ENCODE data around the gene PARD3B.
"Not testable (repeated sequence)": the region's sequence is repeated elsewhere in the genome, so short reads cannot be mapped to it uniquely, and the experiment has no call there.

PARD3B gene

GRCh38 chr2:205218056-205218455 lies 672.8 kb downstream of the PARD3B start:
- DNase-seq (no peak), ATAC-seq (replicated peaks) (no peak)
- Mint-ChIP-seq H3K27ac (no peak overlapping the region), H3K9me3 (no peaks in the 10 kb centered on the region), H3K4me1 (no peaks in the 10 kb centered on the region), H3K27me3 (no peaks in the 10 kb centered on the region), H3K4me3 (no peak overlapping the region), H3K36me3 (no peaks in the 10 kb centered on the region)

GRCh38 chr2:205218816-205219215 lies 673.5 kb downstream of the PARD3B start:
- DNase-seq; H3K36me3 Mint-ChIP-seq; H3K27ac Mint-ChIP-seq; H3K27me3 Mint-ChIP-seq; ATAC-seq (replicated peaks); H3K4me3 Mint-ChIP-seq; H3K9me3 Mint-ChIP-seq; H3K4me1 Mint-ChIP-seq: not testable (repeated sequence)

GRCh38 chr2:205220559-205220958 lies 675.3 kb downstream of the PARD3B start:
- Mint-ChIP-seq H3K4me3 (no peak overlapping the region), H3K9me3 (no peaks in the 10 kb centered on the region), H3K27me3 (no peaks in the 10 kb centered on the region), H3K4me1 (no peaks in the 10 kb centered on the region), H3K36me3 (no peaks in the 10 kb centered on the region), H3K27ac (no peak overlapping the region)
- no peak for ATAC-seq (replicated peaks)
- DNase-seq = no peak

GRCh38 chr2:205232086-205232485 lies 686.8 kb downstream of the PARD3B start:
- H3K9me3 Mint-ChIP-seq = peaks cover 0 to 3% of the 10 kb centered on the region in 2 donors
- DNase-seq = no peak

GRCh38 chr2:205235434-205235833 lies 690.2 kb downstream of the PARD3B start:
- H3K27me3 Mint-ChIP-seq = no peaks in the 10 kb centered on the region
- no peaks in the 10 kb centered on the region for H3K36me3 Mint-ChIP-seq
- DNase-seq = no peak
- H3K4me1 Mint-ChIP-seq = no peaks in the 10 kb centered on the region
- H3K27ac Mint-ChIP-seq = no peak overlapping the region
- H3K9me3 Mint-ChIP-seq = no peaks in the 10 kb centered on the region
- no peak overlapping the region for H3K4me3 Mint-ChIP-seq
- ATAC-seq (replicated peaks) = no peak

More at GRCh38 chr2:205232086-205232485, 686.8 kb downstream of the PARD3B start:
- no peak overlapping the region for H3K27ac Mint-ChIP-seq
- H3K4me1 Mint-ChIP-seq = no peaks in the 10 kb centered on the region
- ATAC-seq (replicated peaks) = no peak
- H3K36me3 Mint-ChIP-seq = no peaks in the 10 kb centered on the region
- H3K4me3 Mint-ChIP-seq = no peak overlapping the region
- H3K27me3 Mint-ChIP-seq = peaks cover 0 to 6% of the 10 kb centered on the region in 2 donors

GRCh38 chr2:205237524-205237923 lies 692.2 kb downstream of the PARD3B start:
- no peaks in the 10 kb centered on the region for H3K4me1 Mint-ChIP-seq
- H3K36me3 Mint-ChIP-seq = no peaks in the 10 kb centered on the region
- no peak overlapping the region for H3K4me3 Mint-ChIP-seq
- DNase-seq = no peak
- no peak for ATAC-seq (replicated peaks)
- H3K27ac Mint-ChIP-seq = no peak overlapping the region
- H3K27me3 Mint-ChIP-seq = no peaks in the 10 kb centered on the region
- no peaks in the 10 kb centered on the region for H3K9me3 Mint-ChIP-seq

GRCh38 chr2:205245001-205245400 lies 699.7 kb downstream of the PARD3B start:
- no peak overlapping the region for H3K27ac Mint-ChIP-seq
- H3K4me1 Mint-ChIP-seq = no peaks in the 10 kb centered on the region
- no peaks in the 10 kb centered on the region for H3K27me3 Mint-ChIP-seq
- H3K36me3 Mint-ChIP-seq = no peaks in the 10 kb centered on the region
- no peak for ATAC-seq (replicated peaks)
- H3K4me3 Mint-ChIP-seq = no peak overlapping the region
- DNase-seq = no peak
- H3K9me3 Mint-ChIP-seq = no peaks in the 10 kb centered on the region

GRCh38 chr2:205245652-205246051 lies 700.4 kb downstream of the PARD3B start:
- H3K36me3 Mint-ChIP-seq = no peaks in the 10 kb centered on the region
- H3K27ac Mint-ChIP-seq = no peak overlapping the region
- ATAC-seq (replicated peaks) = no peak

GRCh38 chr2:205259121-205259520 lies 713.8 kb downstream of the PARD3B start:
- Mint-ChIP-seq H3K36me3 (no peaks in the 10 kb centered on the region), H3K9me3 (peaks cover 2 to 4% of the 10 kb centered on the region in 2 donors), H3K27ac (no peak overlapping the region), H3K4me3 (no peak overlapping the region), H3K4me1 (no peaks in the 10 kb centered on the region), H3K27me3 (peaks cover 0 to 5% of the 10 kb centered on the region in 2 donors)
- ATAC-seq (replicated peaks) (no peak), DNase-seq (no peak)

More at GRCh38 chr2:205245652-205246051, 700.4 kb downstream of the PARD3B start:
- Mint-ChIP-seq H3K4me1 (no peaks in the 10 kb centered on the region), H3K9me3 (no peaks in the 10 kb centered on the region), H3K4me3 (no peak overlapping the region), H3K27me3 (no peaks in the 10 kb centered on the region)
- no peak for DNase-seq

GRCh38 chr2:205261516-205262020 lies 716.3 kb downstream of the PARD3B start:
- no peaks in the 10 kb centered on the region for H3K36me3 Mint-ChIP-seq
- H3K27me3 Mint-ChIP-seq = no peaks in the 10 kb centered on the region
- H3K9me3 Mint-ChIP-seq = no peaks in the 10 kb centered on the region
- ATAC-seq (replicated peaks) (no peak), DNase-seq (no peak)
- no peaks in the 10 kb centered on the region for H3K4me1 Mint-ChIP-seq
- no peak overlapping the region for H3K4me3 Mint-ChIP-seq
- no peak overlapping the region for H3K27ac Mint-ChIP-seq

- Mint-ChIP-seq H3K9me3 (no peaks in the 10 kb centered on the region), H3K4me1 (no peaks in the 10 kb centered on the region), H3K36me3 (no peaks in the 10 kb centered on the region), H3K27ac (no peak overlapping the region), H3K4me3 (no peak overlapping the region), H3K27me3 (peaks cover 0 to 3% of the 10 kb centered on the region in 2 donors)
- ATAC-seq (replicated peaks) = no peak
- no peak for DNase-seq
Measured at GRCh38 chr2:205267323-205267722, 722.0 kb downstream of the PARD3B start.

GRCh38 chr2:205270689-205271088 lies 725.4 kb downstream of the PARD3B start:
- H3K4me1 Mint-ChIP-seq = no peaks in the 10 kb centered on the region
- no peak overlapping the region for H3K4me3 Mint-ChIP-seq

GRCh38 chr2:205273148-205273547 lies 727.9 kb downstream of the PARD3B start:
- no peaks in the 10 kb centered on the region for H3K4me1 Mint-ChIP-seq
- ATAC-seq (replicated peaks) (no peak), DNase-seq (no peak)
- no peaks in the 10 kb centered on the region for H3K36me3 Mint-ChIP-seq
- no peak overlapping the region for H3K4me3 Mint-ChIP-seq
- no peak overlapping the region for H3K27ac Mint-ChIP-seq
- H3K9me3 Mint-ChIP-seq = peaks cover 0 to 2% of the 10 kb centered on the region in 2 donors
- H3K27me3 Mint-ChIP-seq = peaks cover 4% of the 10 kb centered on the region in 2 donors

More at GRCh38 chr2:205270689-205271088, 725.4 kb downstream of the PARD3B start:
- no peak for DNase-seq
- Mint-ChIP-seq H3K27ac (no peak overlapping the region), H3K36me3 (no peaks in the 10 kb centered on the region), H3K27me3 (peaks cover 0 to 3% of the 10 kb centered on the region in 2 donors), H3K9me3 (no peaks in the 10 kb centered on the region)
- no peak for ATAC-seq (replicated peaks)

- peaks cover 4 to 7% of the 10 kb centered on the region in 2 donors for H3K27me3 Mint-ChIP-seq
Measured at GRCh38 chr2:205273627-205274026, 728.4 kb downstream of the PARD3B start.

GRCh38 chr2:205274801-205275200 lies 729.5 kb downstream of the PARD3B start:
- no peaks in the 10 kb centered on the region for H3K36me3 Mint-ChIP-seq
- peaks cover 4 to 7% of the 10 kb centered on the region in 2 donors for H3K27me3 Mint-ChIP-seq
- no peak overlapping the region for H3K27ac Mint-ChIP-seq
- no peak overlapping the region for H3K4me3 Mint-ChIP-seq
- H3K4me1 Mint-ChIP-seq = no peaks in the 10 kb centered on the region
- DNase-seq (no peak), ATAC-seq (replicated peaks) (no peak)
- peaks cover 0 to 3% of the 10 kb centered on the region in 2 donors for H3K9me3 Mint-ChIP-seq

More at GRCh38 chr2:205273627-205274026, 728.4 kb downstream of the PARD3B start:
- DNase-seq = no peak
- no peak for ATAC-seq (replicated peaks)
- Mint-ChIP-seq H3K27ac (no peak overlapping the region), H3K4me1 (no peaks in the 10 kb centered on the region), H3K9me3 (peaks cover 0 to 3% of the 10 kb centered on the region in 2 donors), H3K36me3 (no peaks in the 10 kb centered on the region), H3K4me3 (no peak overlapping the region)

Measured in stimulated activated naive B cell treated with anti-CD40 and anti-IgM and Interleukin-4, amounts not matched to agents 10 μg/mL and 1 μg/mL and 100 μg/mL, for 72 hours (primary cell).